Gastrocnemius medialis (tissue), 4 donors: Measurements from ENCODE around the gene ANTXR2.

Experiments used
- POLR2A ChIP-seq, 2 donors: fragments of 450-650 bp; IDR thresholded peaks; one replicate each; pipeline ENCODE4 v1.6.1; 2017; ENCODE audit warnings: antibody characterized with exemption in 2 of 2, mild to moderate bottlenecking in 2 of 2, moderate library complexity in 2 of 2
- TF ChIP-seq, protein P1 (sequence below), 5 experiments: fragments of 450-650 bp in 3 of 5; fragments of 200-600 bp in 2 of 5; sonication (generic) in 2 of 5; IDR thresholded peaks in 4 of 5; conservative IDR thresholded peaks in 1 of 5; 1 replicate in 4 of 5; 2 replicates in 1 of 5; pipeline ENCODE4 v1.5.1; 2016 to 2019; ENCODE audit warnings: antibody characterized with exemption in 5 of 5, mild to moderate bottlenecking in 3 of 5, moderate library complexity in 3 of 5

DNA sequence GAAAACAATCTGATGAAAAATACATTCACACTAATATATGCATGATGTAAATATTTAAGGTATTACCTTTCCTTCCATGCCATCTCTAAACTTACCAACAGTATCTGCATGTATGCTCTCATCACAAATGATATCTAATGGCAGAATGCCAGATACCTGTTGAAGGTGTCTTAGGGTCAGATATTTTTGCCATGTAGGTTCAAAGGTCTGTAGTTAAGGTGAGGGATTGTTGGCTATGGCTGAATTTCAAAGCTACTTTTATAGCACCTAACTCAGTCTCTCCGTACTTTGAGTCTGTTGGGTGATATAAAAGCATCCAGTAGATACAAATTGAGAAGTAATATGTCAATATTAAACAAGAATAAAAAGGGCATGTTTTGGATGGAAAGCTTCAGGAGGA is 19.8 kb upstream of the ANTXR2 start:
- TF ChIP-seq, protein P1, sequence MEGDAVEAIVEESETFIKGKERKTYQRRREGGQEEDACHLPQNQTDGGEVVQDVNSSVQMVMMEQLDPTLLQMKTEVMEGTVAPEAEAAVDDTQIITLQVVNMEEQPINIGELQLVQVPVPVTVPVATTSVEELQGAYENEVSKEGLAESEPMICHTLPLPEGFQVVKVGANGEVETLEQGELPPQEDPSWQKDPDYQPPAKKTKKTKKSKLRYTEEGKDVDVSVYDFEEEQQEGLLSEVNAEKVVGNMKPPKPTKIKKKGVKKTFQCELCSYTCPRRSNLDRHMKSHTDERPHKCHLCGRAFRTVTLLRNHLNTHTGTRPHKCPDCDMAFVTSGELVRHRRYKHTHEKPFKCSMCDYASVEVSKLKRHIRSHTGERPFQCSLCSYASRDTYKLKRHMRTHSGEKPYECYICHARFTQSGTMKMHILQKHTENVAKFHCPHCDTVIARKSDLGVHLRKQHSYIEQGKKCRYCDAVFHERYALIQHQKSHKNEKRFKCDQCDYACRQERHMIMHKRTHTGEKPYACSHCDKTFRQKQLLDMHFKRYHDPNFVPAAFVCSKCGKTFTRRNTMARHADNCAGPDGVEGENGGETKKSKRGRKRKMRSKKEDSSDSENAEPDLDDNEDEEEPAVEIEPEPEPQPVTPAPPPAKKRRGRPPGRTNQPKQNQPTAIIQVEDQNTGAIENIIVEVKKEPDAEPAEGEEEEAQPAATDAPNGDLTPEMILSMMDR (IDR thresholded peaks at IDR 0.05 in 4 of 5, conservative IDR thresholded peaks at IDR 0.05 in 1 of 5): no peak
- TF ChIP-seq POLR2A (IDR thresholded peaks at IDR 0.05): no peak
